Measurements from ENCODE around the gene PLCL1.
"Not testable (repeated sequence)": the region's sequence is repeated elsewhere in the genome, so short reads cannot be mapped to it uniquely, and the experiment has no call there.

Gene PLCL1

DNA sequence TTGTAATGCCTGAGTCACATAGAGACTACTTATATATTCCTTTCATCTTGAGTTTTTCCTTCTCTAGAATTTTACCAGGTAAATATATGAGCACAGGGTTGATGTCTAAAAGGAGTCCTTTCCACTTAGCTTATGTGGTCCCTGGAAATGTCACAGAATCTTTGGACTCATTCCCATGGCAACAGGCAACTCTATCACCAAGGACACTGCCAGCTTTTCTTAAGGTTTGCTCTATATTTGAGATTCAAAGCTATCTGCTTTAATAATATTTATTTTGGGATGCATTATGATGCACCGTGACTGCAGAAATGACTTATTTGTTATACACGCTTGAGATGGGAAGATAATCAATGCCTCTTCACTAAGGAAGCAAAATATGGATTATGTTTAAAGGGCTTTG, 363.0 kb downstream of the PLCL1 start:
- FAIRE-seq (no peak), DNase-seq (ENCODE audit: low spot score) (no peak)

DNA sequence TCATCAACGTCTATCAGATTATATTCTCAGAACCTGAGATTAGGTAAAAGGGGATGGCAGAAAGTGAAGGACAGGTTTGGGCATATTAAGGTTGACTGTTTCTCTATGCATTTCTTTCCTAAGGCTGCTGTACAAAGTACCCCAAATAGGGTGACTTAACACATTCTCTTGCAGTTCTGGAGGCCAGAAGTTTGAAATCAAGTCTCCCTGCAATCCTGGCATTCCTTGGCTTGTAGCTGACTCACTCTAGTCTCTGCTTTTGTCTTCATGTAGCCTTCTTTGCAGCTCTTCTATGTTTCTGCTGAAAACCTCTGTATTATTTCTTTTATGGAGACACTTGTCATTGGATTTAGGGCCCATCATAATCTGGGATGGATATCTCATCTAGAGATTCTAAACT, 364.3 kb downstream of the PLCL1 start:
- FAIRE-seq = no peak

DNA sequence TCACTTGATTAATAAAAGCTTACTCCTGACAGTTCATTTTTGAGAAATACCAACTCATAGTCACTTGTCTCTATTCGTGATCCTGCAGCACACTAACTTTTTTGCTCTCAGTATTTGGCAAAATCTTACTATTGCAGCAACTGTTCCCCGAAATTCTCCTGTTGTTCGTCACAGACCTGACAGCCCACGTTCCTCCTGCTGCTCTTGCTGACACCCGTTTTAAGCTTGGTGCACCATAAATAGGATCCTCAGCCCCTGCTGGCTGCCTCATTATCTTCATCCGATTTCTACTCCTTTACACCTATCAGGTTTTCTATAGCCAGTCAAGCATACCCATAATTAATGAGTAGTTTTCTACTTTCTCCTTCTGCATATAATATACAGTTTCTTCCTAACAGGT, 368.8 kb downstream of the PLCL1 start:
- no peak for FAIRE-seq
- DNase-seq (ENCODE audit: low spot score) = no peak

More for the DNA sequence above, 364.3 kb downstream of the PLCL1 start:
- DNase-seq (ENCODE audit: low spot score) = no peak

DNA sequence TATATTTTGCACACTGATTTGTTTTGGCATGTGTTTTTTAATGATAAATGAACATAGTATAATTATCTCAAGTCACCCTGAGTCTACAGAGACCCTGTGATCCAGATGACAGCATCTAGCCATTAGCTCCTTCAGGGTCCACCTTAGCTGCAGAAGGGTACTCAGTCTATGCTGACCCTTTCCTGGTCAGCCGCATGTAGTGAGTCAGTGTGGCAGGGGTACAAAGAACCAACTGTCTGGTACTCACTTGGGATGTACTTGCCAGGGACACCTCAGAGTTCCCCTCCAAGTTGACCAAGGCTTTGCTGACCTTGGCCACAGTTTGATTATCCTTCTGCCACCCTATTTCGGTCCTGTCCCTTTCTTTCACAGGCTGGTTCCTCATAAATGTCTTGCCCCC, 369.5 kb downstream of the PLCL1 start:
- FAIRE-seq = no peak

DNA sequence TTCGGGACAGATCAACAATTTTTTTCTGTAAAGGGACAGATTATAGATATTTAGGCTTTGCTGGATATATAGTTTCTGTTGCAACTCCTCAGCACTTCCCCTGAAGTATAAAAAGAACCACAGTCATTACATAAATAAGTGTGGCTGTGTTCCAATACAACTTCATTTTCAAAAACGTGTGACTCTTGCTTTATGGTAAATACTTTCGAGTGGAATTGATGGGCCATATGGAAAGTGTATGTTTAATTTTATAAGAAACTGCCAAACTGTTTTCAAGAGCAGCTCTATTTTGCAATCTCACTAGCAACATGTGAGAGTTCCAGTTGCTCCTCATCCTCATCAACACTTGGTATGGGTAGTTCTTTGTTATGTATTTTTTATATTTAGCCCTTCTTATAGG, 370.9 kb downstream of the PLCL1 start:
- FAIRE-seq = no peak
- no peak for DNase-seq (ENCODE audit: low spot score)

More for the DNA sequence above, 369.5 kb downstream of the PLCL1 start:
- no peak for DNase-seq (ENCODE audit: low spot score)

DNA sequence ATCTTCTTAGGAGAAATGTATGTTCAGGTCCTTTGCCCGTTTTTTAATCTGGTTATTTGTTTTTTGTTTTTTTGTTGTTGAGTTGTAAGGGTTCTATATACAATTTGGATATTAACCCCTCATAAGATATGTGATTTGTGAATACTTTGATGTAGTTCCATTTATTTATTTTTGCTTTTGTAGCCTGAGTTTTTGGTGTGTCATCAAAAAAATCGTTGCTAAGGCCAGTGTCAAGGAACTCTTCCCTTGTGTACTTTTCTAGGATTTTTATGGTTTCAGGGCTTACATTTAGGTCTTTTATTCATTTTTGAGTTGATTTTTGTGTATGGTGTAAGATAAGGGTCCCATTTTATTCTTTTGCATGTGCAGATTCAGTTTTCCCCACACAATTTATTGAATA, 372.6 kb downstream of the PLCL1 start:
- FAIRE-seq (no peak), DNase-seq (ENCODE audit: low spot score) (no peak)

DNA sequence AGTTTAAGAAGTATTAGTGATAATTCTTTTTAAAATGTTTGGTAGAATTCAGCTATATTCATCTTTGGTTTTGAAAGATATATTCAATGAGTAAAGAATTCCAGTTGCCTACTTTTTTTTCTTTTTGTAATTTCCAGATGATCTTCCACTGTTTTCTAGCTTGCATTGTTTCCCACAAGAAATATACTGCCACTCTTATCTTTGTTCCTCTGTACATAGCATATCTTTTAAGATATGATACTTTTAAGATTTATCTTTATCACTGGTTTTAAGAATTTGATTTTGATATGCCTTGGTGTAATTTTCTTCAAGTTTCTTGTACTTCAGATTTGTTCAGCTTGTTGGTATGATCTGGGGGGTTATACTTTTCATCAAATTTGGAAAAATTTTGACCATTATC, 374.4 kb downstream of the PLCL1 start:
- DNase-seq (ENCODE audit: low spot score) (no peak), FAIRE-seq (no peak)

DNA sequence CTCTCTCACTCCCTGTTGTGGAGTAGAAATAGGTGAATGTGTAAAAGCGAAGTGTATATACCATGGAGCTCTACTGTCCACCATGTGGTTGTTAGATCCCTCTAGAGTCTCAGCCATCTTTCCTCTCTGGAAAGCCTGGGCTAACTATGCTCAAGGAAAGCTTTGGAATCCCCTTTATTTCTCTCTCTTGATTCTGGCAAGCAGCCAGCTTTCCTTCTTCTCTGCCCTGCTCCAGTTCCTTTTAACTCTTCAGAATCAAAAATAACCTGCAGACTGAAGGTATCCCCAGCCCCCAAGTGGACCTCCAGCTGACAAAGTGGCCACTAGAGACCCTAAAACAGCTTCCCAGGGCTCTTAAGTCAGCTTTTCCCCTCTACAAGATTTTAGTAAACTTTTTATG, 381.9 kb downstream of the PLCL1 start:
- no peak for DNase-seq (ENCODE audit: low spot score)
- no peak for FAIRE-seq

DNA sequence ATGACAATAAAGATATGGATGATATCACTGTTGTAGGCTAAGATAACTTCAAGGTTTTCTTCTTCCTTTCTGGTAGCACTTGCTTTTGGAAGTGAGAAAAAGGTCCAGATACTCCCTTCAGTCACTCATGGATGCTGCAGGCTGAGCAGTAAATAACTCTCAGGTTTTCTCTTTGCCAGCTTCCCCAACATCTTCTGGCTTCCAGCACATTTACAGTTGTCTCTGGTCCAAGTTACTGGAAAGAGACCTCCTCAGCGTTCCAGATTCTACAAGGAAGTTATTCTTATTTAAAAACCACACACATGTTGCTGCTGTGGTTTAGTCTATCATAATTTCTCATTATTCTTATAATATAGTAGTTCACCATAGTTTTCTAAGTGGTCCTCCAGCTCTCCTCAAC, 383.4 kb downstream of the PLCL1 start:
- FAIRE-seq = no peak

DNA sequence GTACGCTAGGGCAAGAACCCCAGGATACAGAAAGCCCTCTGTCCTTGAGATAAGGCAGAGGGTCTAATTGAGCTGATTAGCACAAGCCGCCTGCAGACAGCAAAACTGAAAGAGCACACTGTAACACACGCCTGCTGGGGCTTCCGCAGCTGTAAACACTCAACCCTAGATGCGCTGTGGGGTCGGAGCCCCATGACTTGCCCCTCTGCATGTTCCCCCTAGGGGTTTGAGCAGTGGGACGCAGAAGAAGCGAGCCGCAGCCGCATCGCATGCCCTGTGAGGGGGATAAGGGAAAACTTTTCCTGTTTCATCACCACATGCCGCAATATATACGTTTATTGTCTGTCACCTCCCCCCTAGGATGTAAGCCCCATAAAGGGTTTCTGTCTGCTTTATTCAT, 384.6 kb downstream of the PLCL1 start:
- DNase-seq (ENCODE audit: low spot score) (no peak), FAIRE-seq (no peak)

More for the DNA sequence above, 383.4 kb downstream of the PLCL1 start:
- no peak for DNase-seq (ENCODE audit: low spot score)

DNA sequence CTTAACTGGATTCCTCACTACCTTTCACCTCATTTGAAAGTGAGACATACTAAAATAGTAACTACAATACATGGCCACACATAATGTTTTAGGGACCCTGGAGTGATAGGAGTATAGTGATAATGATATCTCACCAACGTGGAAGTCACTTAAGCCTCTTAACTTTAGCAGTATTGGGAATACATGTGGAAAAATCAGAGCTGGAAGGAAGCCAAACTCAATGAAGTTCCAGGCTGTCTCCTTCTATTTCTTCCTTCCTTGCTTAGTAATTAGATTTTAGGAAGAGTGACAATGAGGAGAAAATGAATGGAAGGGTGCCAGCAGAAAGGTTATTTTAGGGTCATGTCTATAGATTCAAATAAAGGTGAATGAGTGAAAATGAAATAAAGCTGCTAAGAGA, 387.3 kb downstream of the PLCL1 start:
- no peak for FAIRE-seq
- DNase-seq (ENCODE audit: low spot score) = no peak

DNA sequence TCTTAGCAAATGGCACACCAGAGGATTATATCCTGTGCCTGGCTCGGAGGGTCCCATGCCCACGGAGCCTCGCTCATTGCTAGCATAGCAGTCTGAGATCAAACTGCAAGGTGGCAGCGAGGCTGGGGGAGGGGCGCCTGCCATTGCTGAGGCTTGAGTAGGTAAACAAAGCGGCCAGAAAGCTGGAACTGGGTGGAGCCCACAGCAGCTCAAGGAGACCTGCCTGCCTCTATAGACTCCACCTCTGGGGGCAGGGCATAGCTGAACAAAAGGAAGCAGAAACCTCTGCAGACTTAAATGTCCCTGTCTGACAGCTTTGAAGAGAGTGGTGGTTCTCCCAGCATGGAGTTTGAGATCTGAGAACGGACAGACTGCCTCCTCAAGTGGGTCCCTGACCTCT, 392.2 kb downstream of the PLCL1 start:
- FAIRE-seq; DNase-seq (ENCODE audit: low spot score): not testable (repeated sequence)

Measured in RCC 7860 (cell line).